ENCODE data around the gene GALNT16. TPM values are rescaled to one million over a fixed set of nuclear protein-coding genes. Genes with fewer than 3 reads are reported as not detected.
A peak's percentile ranks its signal among the peaks of the same experiment; 100 is the strongest.
"Not testable (repeated sequence)": the region's sequence is repeated elsewhere in the genome, so short reads cannot be mapped to it uniquely, and the experiment has no call there.

The GALNT16 gene
- total RNA-seq, 1 donor from 2014 or later = 0.96 TPM

DNA sequence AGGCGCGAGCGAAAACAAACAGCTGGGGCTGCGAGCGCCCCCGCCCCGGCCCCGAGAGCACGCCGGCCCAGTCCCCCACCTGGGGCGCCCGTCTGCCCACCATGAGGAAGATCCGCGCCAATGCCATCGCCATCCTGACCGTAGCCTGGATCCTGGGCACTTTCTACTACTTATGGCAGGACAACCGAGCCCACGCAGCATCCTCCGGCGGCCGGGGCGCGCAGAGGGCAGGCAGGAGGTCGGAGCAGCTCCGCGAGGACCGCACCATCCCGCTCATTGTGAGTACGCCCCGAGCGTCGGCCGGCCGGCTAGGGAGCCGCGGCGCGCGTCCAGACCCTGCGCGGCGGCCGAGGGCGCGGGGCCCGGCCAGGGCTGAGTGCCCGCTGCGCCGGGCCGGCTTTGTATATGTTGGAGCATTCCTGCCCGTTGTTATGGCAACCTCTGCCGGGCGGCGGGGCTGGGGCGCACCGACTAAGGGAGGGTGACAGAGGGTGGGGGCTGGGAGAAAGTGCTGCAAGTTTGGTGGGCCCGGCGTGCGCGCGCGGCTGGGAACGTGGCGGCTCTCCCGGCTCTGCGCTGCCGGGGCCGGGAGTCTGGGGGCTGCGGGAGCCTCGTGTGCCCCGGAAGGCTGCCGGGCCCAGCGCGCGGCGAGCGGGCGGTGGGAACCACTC, 367 bp downstream of the GALNT16 start:
- peak; percentile 37 for DNase-seq (ENCODE audit: low spot score)

DNA sequence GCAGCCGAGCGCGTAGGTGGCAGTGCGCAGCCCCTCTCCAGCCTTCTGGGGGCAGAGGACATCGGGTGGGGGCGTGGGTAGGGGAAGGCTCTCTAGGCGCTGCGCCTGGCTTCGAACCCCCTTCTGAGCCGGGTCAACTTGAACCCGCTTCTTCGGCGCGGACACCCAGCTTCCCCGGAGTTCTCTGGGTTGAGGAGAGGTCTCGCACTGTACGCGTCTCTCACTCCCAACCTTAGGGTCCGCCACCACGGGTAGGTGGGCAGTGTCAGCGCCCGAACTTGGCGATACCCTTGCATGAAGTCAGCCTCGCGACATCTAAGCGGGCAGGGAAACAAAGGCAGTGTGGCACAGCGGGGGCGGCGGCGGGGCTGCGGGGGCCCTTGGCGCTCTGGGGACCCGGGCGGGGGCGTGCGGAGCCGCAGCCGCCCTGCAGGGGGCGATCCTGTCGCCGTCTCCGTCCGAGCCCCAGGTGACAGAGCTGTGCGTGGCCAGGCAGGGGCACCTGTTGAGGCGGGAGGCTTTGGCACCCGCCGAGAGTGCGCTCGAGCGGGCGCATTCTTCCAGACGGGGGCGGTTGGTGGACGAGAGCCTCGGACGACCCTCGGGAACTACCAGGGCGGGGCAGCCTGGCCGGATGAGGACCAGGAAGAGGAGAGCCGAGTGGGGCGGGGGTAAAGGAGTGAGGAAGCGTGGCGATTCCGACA, 1.1 kb downstream of the GALNT16 start:
- no peak for DNase-seq (ENCODE audit: low spot score)

DNA sequence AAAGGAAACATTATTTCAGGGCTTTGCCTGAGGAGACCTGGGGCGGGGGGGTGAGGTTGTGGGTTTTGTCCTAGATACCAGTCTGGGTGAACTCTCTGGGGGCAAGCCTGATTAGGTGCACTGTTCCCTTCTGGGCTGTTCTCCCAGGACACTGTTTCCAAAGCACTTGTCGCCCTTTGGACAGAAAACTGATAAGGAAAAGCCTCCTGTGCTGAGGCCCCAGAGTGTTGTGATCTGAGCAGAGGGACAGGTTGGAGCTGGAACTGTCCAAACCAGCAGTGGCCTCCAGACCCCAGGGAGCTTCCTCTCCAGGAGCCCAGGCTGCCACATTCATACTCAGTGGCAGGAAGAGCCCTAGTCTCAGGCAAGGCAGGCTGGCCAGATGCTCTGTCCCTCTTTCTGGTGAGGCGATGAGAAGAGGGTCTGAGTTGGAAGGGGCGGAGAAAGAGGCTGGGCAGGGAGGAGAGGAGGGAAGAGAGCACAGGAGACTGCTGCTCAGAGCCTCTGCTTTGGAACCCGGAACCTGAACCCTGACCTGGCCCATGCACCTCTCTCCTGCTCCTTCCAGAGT, 1.9 kb downstream of the GALNT16 start:
- DNase-seq (ENCODE audit: low spot score) = no peak

DNA sequence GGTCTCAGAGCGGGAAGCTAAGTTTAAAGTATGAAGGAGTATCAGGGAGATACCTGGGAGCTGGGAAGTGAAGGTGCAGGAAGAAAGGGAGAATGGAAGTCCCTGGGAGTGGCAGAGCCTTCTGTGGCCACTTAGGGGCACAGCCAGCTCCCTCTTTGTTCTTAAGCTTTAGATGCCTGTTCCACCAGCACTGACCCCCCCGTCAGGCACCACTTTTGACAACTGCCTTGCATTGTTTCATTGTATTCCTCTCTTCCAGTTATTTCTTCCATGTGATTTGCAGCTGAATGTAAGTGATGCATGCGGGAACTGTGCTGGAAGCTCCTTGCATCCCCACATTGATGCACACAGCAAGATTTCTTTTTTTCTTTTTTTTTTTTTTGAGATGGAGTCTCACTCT, 2.6 kb downstream of the GALNT16 start:
- DNase-seq (ENCODE audit: low spot score) = no peak

GRCh38 chr14:69263364-69263763, 3.4 kb downstream of the GALNT16 start:
- DNase-seq (ENCODE audit: low spot score) = peak; percentile 77

DNA sequence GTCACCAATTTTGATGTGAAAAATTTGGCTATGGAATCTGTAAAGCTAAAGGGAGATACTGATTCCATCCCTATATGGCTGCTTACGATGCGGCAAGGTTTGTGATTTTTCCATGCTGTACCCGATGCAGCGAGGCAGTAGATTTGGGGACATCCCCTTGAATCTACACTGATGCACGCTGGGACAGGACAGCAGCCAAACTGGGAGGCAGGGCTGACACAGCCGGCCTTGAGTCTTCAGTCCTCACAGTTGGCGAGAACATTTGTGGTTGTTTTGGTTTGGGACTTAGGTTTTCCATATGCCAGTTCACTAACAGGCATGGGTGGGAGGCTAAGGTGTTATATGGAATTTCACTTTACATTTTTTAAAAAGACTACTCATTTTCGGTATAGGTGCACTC, 3.8 kb downstream of the GALNT16 start:
- DNase-seq (ENCODE audit: low spot score) = no peak

DNA sequence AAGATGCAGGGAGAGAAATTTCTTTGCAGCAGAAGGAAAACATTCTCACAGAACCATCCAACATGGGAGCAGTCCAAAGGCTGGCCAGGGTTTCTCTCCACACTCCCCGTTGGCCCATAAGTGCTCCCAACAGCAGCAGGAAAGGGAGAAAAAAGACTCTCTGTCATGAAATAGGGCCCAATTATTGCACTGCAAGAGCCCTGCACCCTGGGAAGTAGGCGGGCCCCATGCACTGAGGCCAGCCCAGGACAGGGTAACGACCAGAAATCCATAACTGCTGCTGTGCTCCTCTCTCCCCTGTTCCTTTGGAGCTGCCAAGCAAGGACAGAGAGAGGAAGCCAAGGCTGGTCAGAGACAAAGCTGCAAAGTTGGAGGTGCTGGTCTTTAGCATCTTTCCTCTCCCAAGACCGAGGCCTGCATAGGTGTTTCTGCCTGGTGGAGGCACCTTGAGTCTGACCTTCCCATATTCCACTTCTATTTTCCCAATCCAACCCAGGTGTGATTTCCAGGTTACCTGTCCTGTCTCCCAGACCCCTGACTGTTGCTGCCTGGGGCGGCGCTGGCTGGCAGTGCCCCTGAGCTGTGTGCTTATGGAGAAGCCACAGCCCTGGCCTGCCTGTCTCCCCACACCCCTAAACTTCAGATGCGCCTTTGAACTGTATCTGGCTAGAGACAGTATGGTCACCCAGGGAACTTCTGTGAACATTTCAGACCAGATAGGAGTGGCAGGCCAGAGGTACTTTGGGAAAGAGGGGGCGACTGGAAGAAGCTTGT, 6.8 kb downstream of the GALNT16 start:
- no peak for DNase-seq (ENCODE audit: low spot score)

DNA sequence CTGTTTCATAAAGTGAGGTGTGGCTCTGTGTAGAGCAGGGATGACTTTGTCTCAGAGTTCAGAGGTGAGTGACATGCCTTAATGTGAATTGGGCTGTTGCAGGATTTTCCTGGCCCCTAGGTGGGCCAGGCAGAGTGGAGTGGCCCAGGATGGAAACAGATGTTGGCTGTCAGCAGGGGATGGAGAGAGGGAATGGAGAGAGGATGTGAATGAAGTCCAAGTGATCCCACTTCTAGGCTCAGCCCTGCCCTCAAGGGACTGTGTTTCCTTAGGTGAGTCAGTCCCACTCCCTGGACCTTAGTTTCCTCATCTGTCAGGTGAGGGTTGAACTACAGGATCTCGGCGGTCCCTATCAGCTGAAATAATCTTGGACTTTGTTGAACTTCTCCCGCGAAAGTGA, 7.5 kb downstream of the GALNT16 start:
- no peak for DNase-seq (ENCODE audit: low spot score)

- no peak for DNase-seq (ENCODE audit: low spot score)
Measured at GRCh38 chr14:69268223-69268622, 8.3 kb downstream of the GALNT16 start.

- no peak for DNase-seq (ENCODE audit: low spot score)
Measured at GRCh38 chr14:69268763-69269162, 8.8 kb downstream of the GALNT16 start.

DNA sequence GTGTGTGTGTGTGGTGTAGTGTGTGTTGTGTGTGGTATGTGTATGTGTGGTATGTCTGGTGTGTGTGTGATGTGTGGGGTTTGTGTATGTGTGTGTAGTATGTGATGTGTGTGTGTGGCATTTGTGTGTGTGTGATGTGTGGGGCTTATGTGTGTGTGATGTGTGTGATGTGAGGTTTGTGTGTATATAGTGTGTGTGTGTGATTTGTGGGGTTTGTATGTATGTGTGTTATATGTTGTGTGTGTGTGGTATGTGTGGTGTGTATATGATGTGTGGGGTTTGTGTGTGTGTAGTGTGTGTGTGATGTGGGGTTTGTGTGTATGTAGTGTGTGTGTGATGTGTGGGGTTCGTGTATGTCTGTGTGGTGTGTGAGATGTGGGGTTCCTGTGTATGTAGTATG, 9.4 kb downstream of the GALNT16 start:
- DNase-seq (ENCODE audit: low spot score) = no peak

GRCh38 chr14:69270097-69270496, 10.1 kb downstream of the GALNT16 start:
- no peak for DNase-seq (ENCODE audit: low spot score)

DNA sequence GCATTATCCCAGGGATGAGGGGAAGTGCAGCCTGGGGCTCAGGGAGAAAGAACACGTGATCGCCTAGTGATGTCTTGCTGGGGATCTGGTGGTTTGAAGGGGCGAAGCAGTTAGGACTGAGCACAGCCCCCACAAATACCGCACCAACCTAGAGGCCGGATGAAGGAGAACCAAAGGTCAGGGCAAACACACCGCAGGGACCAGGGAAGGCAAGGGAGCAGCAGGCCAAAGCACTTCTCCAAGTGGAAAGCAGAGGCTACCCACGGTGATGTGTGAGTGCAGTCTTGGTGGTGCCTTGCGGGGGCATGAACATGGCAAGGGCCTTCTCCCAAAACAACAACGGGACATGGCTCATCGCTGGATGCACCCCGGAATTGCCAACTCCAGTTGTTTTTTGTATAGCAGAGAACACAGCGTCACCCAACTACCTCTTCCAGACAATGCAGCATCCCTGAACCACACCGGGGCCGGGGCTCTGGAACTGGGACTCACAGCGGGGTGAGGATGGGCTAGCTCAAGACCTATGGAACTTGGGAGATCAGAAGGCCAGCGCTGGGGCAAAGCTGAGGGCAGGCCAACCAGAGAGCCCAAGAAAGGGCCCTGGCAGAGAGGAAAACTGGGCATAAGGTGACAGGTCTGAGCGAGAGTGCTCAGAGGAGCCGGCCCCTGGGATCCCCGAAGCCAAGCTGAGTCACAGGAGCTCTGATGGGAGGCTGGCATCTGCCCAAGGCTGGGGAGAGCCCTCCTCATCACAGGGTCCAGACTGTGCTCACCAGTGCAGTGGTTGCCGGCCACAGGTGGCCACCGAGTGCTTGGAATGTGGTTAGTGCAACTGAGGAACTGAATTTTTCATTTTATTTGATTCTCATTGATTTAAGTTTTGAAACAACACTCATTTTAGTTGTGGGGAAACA, 11.1 kb downstream of the GALNT16 start:
- no peak for DNase-seq (ENCODE audit: low spot score)

- no peak for DNase-seq (ENCODE audit: low spot score)
Measured at GRCh38 chr14:69274321-69274720, 14.4 kb downstream of the GALNT16 start.

GRCh38 chr14:69275331-69275730, 15.4 kb downstream of the GALNT16 start:
- no peak for DNase-seq (ENCODE audit: low spot score)

DNA sequence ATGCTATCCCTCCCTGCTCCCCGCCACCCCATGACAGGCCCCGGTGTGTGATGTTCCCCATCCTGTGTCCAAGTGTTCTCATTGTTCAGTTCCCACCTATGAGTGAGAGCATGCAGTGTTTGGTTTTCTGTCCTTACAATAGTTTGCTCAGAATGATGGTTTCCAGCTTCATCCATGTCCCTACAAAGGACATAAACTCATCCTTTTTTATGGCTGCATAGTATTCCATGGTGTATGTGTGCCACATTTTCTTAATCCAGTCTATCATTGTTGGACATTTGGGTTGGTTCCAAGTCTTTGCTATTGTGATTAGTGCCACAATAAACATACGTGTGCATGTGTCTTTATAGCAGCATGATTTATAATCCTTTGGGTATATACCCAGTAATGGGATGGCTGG, 17.4 kb downstream of the GALNT16 start:
- not testable (repeated sequence) for DNase-seq (ENCODE audit: low spot score)

- no peak for DNase-seq (ENCODE audit: low spot score)
Measured at GRCh38 chr14:69280746-69281291, 20.9 kb downstream of the GALNT16 start.

GRCh38 chr14:69281450-69282169, 21.7 kb downstream of the GALNT16 start:
- no peak for DNase-seq (ENCODE audit: low spot score)

DNA sequence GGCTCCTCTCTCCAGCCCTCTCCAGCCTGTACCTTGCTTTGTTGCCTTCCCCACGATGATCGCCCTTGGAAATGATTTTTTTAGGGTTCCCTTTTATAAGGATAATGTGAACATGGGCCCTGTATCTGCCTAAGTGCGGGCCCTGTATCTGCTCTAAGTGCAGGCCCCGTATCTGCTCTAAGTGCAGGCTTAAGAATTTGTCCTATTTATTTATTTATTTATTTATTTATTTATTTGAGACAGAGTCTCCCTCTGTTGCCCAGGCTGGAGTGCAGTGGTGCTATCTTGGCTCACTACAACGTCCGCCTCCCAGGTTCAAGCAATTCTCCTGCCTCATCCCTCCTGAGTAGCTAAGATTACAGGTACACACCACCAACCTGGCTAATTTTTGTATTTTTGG, 22.5 kb downstream of the GALNT16 start:
- no peak for DNase-seq (ENCODE audit: low spot score)

- no peak for DNase-seq (ENCODE audit: low spot score)
Measured at GRCh38 chr14:69284170-69284569, 24.2 kb downstream of the GALNT16 start.

Data from umbilical cord (tissue), 2 donors.